Osteocyte (in vitro differentiated cells): ENCODE measurements around the gene TSPYL4. TPM values are rescaled to one million over a fixed set of nuclear protein-coding genes. Genes with fewer than 3 reads are reported as not detected.

Experiments used
- DNase-seq: peaks from one replicate; pipeline ENCODE4 v3.0.0; 2021; ENCODE audit warnings: mixed read lengths; ENCODE audit not compliant: unreplicated experiment; ENCODE audit errors: extremely low spot score
- H3K27ac Mint-ChIP-seq: one replicate; pipeline ENCODE4 v1.8.0; 2021; ENCODE audit warnings: mild to moderate bottlenecking, mixed read lengths; ENCODE audit not compliant: unreplicated experiment
- H3K27me3 Mint-ChIP-seq: one replicate; pipeline ENCODE4 v1.8.0; 2021; ENCODE audit warnings: mixed read lengths; ENCODE audit not compliant: unreplicated experiment
- H3K36me3 Mint-ChIP-seq: one replicate; pipeline ENCODE4 v1.8.0; 2021; ENCODE audit warnings: mixed read lengths; ENCODE audit not compliant: unreplicated experiment
- H3K4me1 Mint-ChIP-seq: one replicate; pipeline ENCODE4 v1.8.0; 2021; ENCODE audit warnings: mixed read lengths; ENCODE audit not compliant: unreplicated experiment
- H3K4me3 Mint-ChIP-seq: one replicate; pipeline ENCODE4 v1.8.0; 2021; ENCODE audit warnings: mild to moderate bottlenecking, moderate library complexity, mixed read lengths; ENCODE audit not compliant: unreplicated experiment
- H3K9me3 Mint-ChIP-seq: one replicate; pipeline ENCODE4 v1.8.0; 2021; ENCODE audit warnings: mixed read lengths; ENCODE audit not compliant: unreplicated experiment
- CTCF ChIP-seq: fragments of 200-600 bp; sonication (generic); IDR thresholded peaks from 2 replicates; pipeline ENCODE4 v1.5.0; 2021; ENCODE audit warnings: antibody characterized with exemption, mild to moderate bottlenecking, moderate library complexity
- long read RNA-seq: library from polyadenylated mRNA; unstranded; transcript quantifications from one replicate; pipeline ENCODE4 v2.0.0, GENCODE V29; 2021
- total RNA-seq: library from RNA; stranded (reverse); gene quantifications from 2 replicates; pipeline ENCODE4 v1.2.1, GENCODE V29; 2021

TSPYL4 gene
- 29.6 and 32.6 TPM in 2 replicates for total RNA-seq
- long read RNA-seq, full-length matches to known transcripts: 3 of 5 reads
- long read RNA-seq, partial matches to known transcripts: 0 of 5 reads
- long read RNA-seq, other reads (novel, unspliced or antisense): 2 of 5 reads

GRCh38 chr6:116253505-116254296, at the start of gene TSPYL4:
TSPYL4 (minus strand) TSS chr6:116254075; CDS start chr6:116254008, 67 bp downstream.
- peak; percentile 97 for DNase-seq
- no peaks in the 10 kb centered on the region for H3K27me3 Mint-ChIP-seq
- peaks cover 29% of the 10 kb centered on the region for H3K4me1 Mint-ChIP-seq
- H3K27ac Mint-ChIP-seq: no peak within 1 kb of the TSS
- H3K4me3 Mint-ChIP-seq: no peak within 1 kb of the TSS
- H3K36me3 Mint-ChIP-seq: peaks cover 2% of the 10 kb centered on the region
- no peaks in the 10 kb centered on the region for H3K9me3 Mint-ChIP-seq
- TF ChIP-seq CTCF: no peak

GRCh38 chr6:116301104-116301503, 47.2 kb upstream of the TSPYL4 start:
- Mint-ChIP-seq H3K4me1 (peaks cover 20% of the 10 kb centered on the region), H3K27me3 (no peaks in the 10 kb centered on the region), H3K27ac (peak overlapping the region; percentile 60), H3K36me3 (peaks cover 8% of the 10 kb centered on the region), H3K9me3 (peaks cover 5% of the 10 kb centered on the region), H3K4me3 (no peak overlapping the region)
- no peak for DNase-seq
- TF ChIP-seq CTCF: no peak

GRCh38 chr6:116300566-116300965, 46.7 kb upstream of the TSPYL4 start:
- DNase-seq: no peak
- H3K4me3 Mint-ChIP-seq: no peak overlapping the region
- H3K9me3 Mint-ChIP-seq: peaks cover 5% of the 10 kb centered on the region
- peaks cover 8% of the 10 kb centered on the region for H3K36me3 Mint-ChIP-seq
- H3K4me1 Mint-ChIP-seq: peaks cover 20% of the 10 kb centered on the region
- TF ChIP-seq CTCF: no peak
- peak overlapping the region; percentile 60 for H3K27ac Mint-ChIP-seq
- no peaks in the 10 kb centered on the region for H3K27me3 Mint-ChIP-seq

GRCh38 chr6:116298973-116299372, 45.1 kb upstream of the TSPYL4 start:
- Mint-ChIP-seq H3K36me3 (peaks cover 4% of the 10 kb centered on the region), H3K4me3 (no peak overlapping the region), H3K9me3 (peaks cover 5% of the 10 kb centered on the region), H3K27ac (no peak overlapping the region), H3K4me1 (peaks cover 20% of the 10 kb centered on the region), H3K27me3 (no peaks in the 10 kb centered on the region)
- DNase-seq: no peak
- TF ChIP-seq CTCF: no peak

- TF ChIP-seq CTCF: no peak
- Mint-ChIP-seq H3K4me1 (peaks cover 20% of the 10 kb centered on the region), H3K27ac (no peak overlapping the region), H3K36me3 (peaks cover 4% of the 10 kb centered on the region), H3K9me3 (peaks cover 5% of the 10 kb centered on the region), H3K27me3 (no peaks in the 10 kb centered on the region), H3K4me3 (no peak overlapping the region)
- DNase-seq: no peak
Measured at GRCh38 chr6:116298273-116298672, 44.4 kb upstream of the TSPYL4 start.
